PC-9 (cell line): ENCODE results near the gene MPPED2. TPM values are rescaled to one million over a fixed set of nuclear protein-coding genes. Genes with fewer than 3 reads are reported as not detected.

Source experiments
- BruUV-seq: library from RNA; stranded (reverse); fragments of 400-500 nt; replicated peaks from 2 replicates; lab custom pipeline; 2021; lab: Mats Ljungman, UMichigan
- CTCF ChIA-PET: fragments of 300-600 bp; sonication (Branson Sonifier 250); formaldehyde crosslinking; loops from one replicate; lab custom pipeline; 2022; ENCODE audit warnings: antibody characterized with exemption; lab: Charles Lee
- POLR2A ChIA-PET: fragments of 300-600 bp; sonication (Branson Sonifier 250); formaldehyde crosslinking; loops from one replicate; lab custom pipeline; 2022; ENCODE audit warnings: antibody characterized with exemption; ENCODE audit not compliant: unreplicated experiment; lab: Charles Lee
- DNase-seq, 2 experiments: peaks; one replicate each; pipeline versions ENCODE4 v3.0.0 to v3.0.0-alpha.2; 2015 to 2022; ENCODE audit warnings: mixed read lengths in 1 of 2
- H2AFZ ChIP-seq: fragments of 200-600 bp; sonication (generic); 2 replicates; pipeline ENCODE4 v1.8.1; 2017; ENCODE audit warnings: antibody characterized with exemption
- H3F3A ChIP-seq: fragments of 200-600 bp; sonication (generic); 2 replicates; pipeline ENCODE4 v1.8.1; 2017; ENCODE audit warnings: antibody characterized with exemption, mild to moderate bottlenecking, low read depth; ENCODE audit not compliant: insufficient read depth
- H3K27ac ChIP-seq: fragments of 200-600 bp; sonication (generic); 2 replicates; pipeline ENCODE4 v1.6.1; 2016; ENCODE audit warnings: mixed run types
- H3K27me3 ChIP-seq: fragments of 200-600 bp; sonication (generic); 2 replicates; pipeline ENCODE4 v1.6.1; 2016; ENCODE audit warnings: low read depth, mixed run types; ENCODE audit not compliant: insufficient read depth
- H3K36me3 ChIP-seq: fragments of 200-600 bp; sonication (generic); 2 replicates; pipeline ENCODE4 v1.6.1; 2016; ENCODE audit warnings: low read depth, mixed run types
- H3K4me1 ChIP-seq: fragments of 200-600 bp; sonication (generic); replicated peaks from 2 replicates; pipeline ENCODE4 v1.6.1; 2016; ENCODE audit warnings: mixed run types; ENCODE audit not compliant: insufficient read depth
- H3K4me2 ChIP-seq: fragments of 200-600 bp; sonication (generic); 2 replicates; pipeline ENCODE4 v1.6.1; 2017; ENCODE audit warnings: mixed run types
- H3K4me3 ChIP-seq: fragments of 200-600 bp; sonication (generic); 2 replicates; pipeline ENCODE4 v1.6.1; 2016; ENCODE audit warnings: mixed run types
- H3K79me2 ChIP-seq: fragments of 200-600 bp; sonication (generic); 2 replicates; pipeline ENCODE4 v1.6.1; 2017; ENCODE audit warnings: low read depth, mixed run types
- H3K9me2 ChIP-seq: fragments of 200-600 bp; sonication (generic); 2 replicates; pipeline ENCODE4 v1.8.1; 2017; ENCODE audit warnings: mild to moderate bottlenecking; ENCODE audit not compliant: insufficient read depth
- H3K9me3 ChIP-seq: fragments of 200-600 bp; sonication (generic); 2 replicates; pipeline ENCODE4 v1.8.1; 2016; ENCODE audit warnings: low read depth; ENCODE audit not compliant: insufficient read depth
- H4K20me1 ChIP-seq: fragments of 200-600 bp; sonication (generic); 2 replicates; pipeline ENCODE4 v1.8.1; 2017; ENCODE audit not compliant: insufficient read depth
- EZH2 ChIP-seq: fragments of 200-600 bp; sonication (generic); IDR thresholded peaks from 2 replicates; pipeline ENCODE4 v1.8.0; 2017; ENCODE audit warnings: antibody characterized with exemption, low read depth
- intact Hi-C: fragments of 100-400 bp; cut with micrococcal nuclease; formaldehyde crosslinking; loops from one replicate; pipeline ENCODE4 v1.10.0; 2022; ENCODE audit not compliant: unreplicated experiment
- total RNA-seq: library from RNA; stranded (reverse); gene quantifications from 2 replicates; pipeline ENCODE4 v1.2.3, GENCODE V29; 2021
- TF ChIP-seq, protein P1 (sequence below): fragments of 200-600 bp; sonication (generic); conservative IDR thresholded peaks from 2 replicates; pipeline ENCODE4 v1.6.1; 2017; ENCODE audit warnings: mixed run types, antibody characterized with exemption, mild to moderate bottlenecking, moderate library complexity

MPPED2 gene
- total RNA-seq, 1 experiment from 2014 or later = not detected

DNA sequence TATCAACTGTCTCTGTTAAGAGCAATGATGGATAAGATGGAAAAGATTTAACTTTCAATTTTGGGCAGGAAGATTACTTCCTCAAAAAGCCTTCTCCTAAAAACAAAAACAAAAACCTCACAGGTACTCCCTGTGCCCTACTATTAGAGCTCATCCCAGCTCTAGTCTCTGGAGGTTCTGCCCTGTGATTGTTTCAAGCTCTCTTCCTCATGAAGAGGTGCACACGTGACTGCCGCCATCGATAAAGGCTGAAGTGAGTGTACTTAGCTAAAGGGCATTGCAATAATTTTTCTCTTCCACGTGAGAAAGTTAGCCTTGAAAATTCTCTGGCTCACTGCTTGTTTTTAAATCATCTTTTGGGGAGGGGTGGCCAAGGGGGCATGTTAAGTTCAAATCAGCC is 36.6 kb downstream of the MPPED2 start:
- TF ChIP-seq EZH2 = no peak
- TF ChIP-seq, protein P1, sequence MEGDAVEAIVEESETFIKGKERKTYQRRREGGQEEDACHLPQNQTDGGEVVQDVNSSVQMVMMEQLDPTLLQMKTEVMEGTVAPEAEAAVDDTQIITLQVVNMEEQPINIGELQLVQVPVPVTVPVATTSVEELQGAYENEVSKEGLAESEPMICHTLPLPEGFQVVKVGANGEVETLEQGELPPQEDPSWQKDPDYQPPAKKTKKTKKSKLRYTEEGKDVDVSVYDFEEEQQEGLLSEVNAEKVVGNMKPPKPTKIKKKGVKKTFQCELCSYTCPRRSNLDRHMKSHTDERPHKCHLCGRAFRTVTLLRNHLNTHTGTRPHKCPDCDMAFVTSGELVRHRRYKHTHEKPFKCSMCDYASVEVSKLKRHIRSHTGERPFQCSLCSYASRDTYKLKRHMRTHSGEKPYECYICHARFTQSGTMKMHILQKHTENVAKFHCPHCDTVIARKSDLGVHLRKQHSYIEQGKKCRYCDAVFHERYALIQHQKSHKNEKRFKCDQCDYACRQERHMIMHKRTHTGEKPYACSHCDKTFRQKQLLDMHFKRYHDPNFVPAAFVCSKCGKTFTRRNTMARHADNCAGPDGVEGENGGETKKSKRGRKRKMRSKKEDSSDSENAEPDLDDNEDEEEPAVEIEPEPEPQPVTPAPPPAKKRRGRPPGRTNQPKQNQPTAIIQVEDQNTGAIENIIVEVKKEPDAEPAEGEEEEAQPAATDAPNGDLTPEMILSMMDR = no peak
- no peaks in the 10 kb centered on the region for H4K20me1 ChIP-seq
- no peaks in the 10 kb centered on the region for H3K4me1 ChIP-seq
- intact Hi-C loops = no loop called here
- no peaks in the 10 kb centered on the region for H3F3A ChIP-seq
- ChIA-PET POLR2A (no interaction called here), CTCF (no interaction called here)
- no peak for DNase-seq
- H3K36me3 ChIP-seq = no peaks in the 10 kb centered on the region
- no peaks in the 10 kb centered on the region for H3K9me2 ChIP-seq
- H3K79me2 ChIP-seq = no peaks in the 10 kb centered on the region
- H2AFZ ChIP-seq = no peak overlapping the region
- H3K4me3 ChIP-seq = no peak overlapping the region
- H3K4me2 ChIP-seq = no peak overlapping the region
- BruUV-seq = no TSS peak
- H3K9me3 ChIP-seq = no peaks in the 10 kb centered on the region
- no peak overlapping the region for H3K27ac ChIP-seq
- H3K27me3 ChIP-seq = no peaks in the 10 kb centered on the region

DNA sequence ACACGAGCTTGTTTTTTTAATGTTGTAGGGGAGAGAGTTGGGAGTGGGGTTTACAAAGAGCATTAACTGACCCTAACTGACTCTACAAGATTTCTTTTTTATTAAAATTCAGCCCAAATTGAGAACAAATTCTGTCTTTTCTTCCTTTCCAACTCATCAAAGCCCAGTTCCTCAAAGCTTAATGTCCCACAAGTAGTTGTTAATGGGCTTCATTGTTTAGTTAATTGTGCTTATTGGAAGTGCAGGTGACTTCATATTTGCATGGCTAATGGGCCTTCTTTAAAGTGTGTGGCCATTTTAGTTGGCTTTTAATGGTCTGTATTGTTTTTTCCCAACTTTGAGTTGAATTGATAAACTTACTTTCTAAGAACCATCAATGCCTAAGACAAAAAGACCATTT is 39.8 kb downstream of the MPPED2 start:
- intact Hi-C loops = no loop called here
- BruUV-seq = no TSS peak

DNA sequence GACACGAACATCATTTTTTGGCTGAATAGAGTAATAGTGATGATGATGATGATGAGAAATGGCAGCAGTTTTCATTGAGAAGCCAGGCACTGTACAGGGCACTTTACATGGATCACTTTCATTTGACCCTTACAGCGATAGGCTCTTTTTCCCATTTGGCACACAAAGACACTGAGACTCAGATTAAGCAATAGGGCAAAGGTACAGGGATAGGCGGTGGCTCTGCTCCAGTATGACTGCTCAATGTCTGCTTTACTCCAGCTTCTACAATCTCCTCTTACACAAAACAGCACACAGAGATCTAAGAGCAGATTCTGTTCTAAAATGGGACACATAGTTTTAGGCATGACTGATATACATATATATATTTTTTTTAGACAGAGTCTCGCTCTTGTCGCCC is 40.6 kb downstream of the MPPED2 start:
- intact Hi-C loops = no loop called here
- H3K27ac ChIP-seq = no peak overlapping the region
- H3K4me2 ChIP-seq = no peak overlapping the region
- H3K9me2 ChIP-seq = no peaks in the 10 kb centered on the region
- H3K4me1 ChIP-seq = no peaks in the 10 kb centered on the region
- H3K27me3 ChIP-seq = no peaks in the 10 kb centered on the region
- TF ChIP-seq, protein P1 = no peak
- no peak for TF ChIP-seq EZH2
- no peak for DNase-seq
- H3K79me2 ChIP-seq = no peaks in the 10 kb centered on the region
- H3F3A ChIP-seq = no peaks in the 10 kb centered on the region
- no peak overlapping the region for H2AFZ ChIP-seq
- no TSS peak for BruUV-seq
- no peak overlapping the region for H3K4me3 ChIP-seq
- no peaks in the 10 kb centered on the region for H3K36me3 ChIP-seq
- ChIA-PET POLR2A (interaction anchor here (0.6 kb wide), 2 partner anchors 27 to 761 kb away, joined by 5 read pairs; no protein-coding TSS in a partner anchor), CTCF (no interaction called here)
- no peaks in the 10 kb centered on the region for H4K20me1 ChIP-seq
- no peaks in the 10 kb centered on the region for H3K9me3 ChIP-seq

More for the DNA sequence above, 39.8 kb downstream of the MPPED2 start:
- Histone ChIP-seq H3K36me3 (no peaks in the 10 kb centered on the region), H2AFZ (no peak overlapping the region), H3K27ac (no peak overlapping the region), H3K4me2 (no peak overlapping the region), H3K79me2 (no peaks in the 10 kb centered on the region), H3K9me3 (no peaks in the 10 kb centered on the region), H3K9me2 (no peaks in the 10 kb centered on the region), H3K4me1 (no peaks in the 10 kb centered on the region), H4K20me1 (no peaks in the 10 kb centered on the region), H3K4me3 (no peak overlapping the region), H3K27me3 (no peaks in the 10 kb centered on the region), H3F3A (no peaks in the 10 kb centered on the region)
- no peak for DNase-seq
- ChIA-PET CTCF (no interaction called here), POLR2A (interaction anchor here (0.6 kb wide), 2 partner anchors 28 to 762 kb away, joined by 5 read pairs; no protein-coding TSS in a partner anchor)
- TF ChIP-seq, protein P1 = no peak
- TF ChIP-seq EZH2 = no peak
